H9 (cell line): ENCODE measurements around the gene KCNK10. TPM values are rescaled to one million over a fixed set of nuclear protein-coding genes. Genes with fewer than 3 reads are reported as not detected.

Source experiments
- DNase-seq: peaks from one replicate; pipeline ENCODE4 v3.0.0-alpha.2; 2017
- H2AFZ ChIP-seq: one replicate; pipeline ENCODE4 v1.6.1; 2013; ENCODE audit warnings: mild to moderate bottlenecking, low read length, control low read depth, moderate library complexity
- H2AK5ac ChIP-seq: 2 replicates; pipeline ENCODE4 v1.6.1; 2013; ENCODE audit warnings: low read length, control low read depth, mixed read lengths; ENCODE audit not compliant: insufficient read length
- H2BK120ac ChIP-seq: one replicate; pipeline ENCODE4 v1.6.1; 2013; ENCODE audit warnings: low read depth, mild to moderate bottlenecking, low read length, control low read depth, inconsistent platforms; ENCODE audit not compliant: poor library complexity, severe bottlenecking
- H2BK12ac ChIP-seq: 2 replicates; pipeline ENCODE4 v1.6.1; 2013; ENCODE audit warnings: low read length, control low read depth, mixed read lengths, low read depth; ENCODE audit not compliant: insufficient read length
- H2BK15ac ChIP-seq: 2 replicates; pipeline ENCODE4 v1.6.1; 2013; ENCODE audit warnings: low read depth, low read length, control low read depth
- H2BK20ac ChIP-seq: one replicate; pipeline ENCODE4 v1.6.1; 2013; ENCODE audit warnings: low read depth, mild to moderate bottlenecking, low read length, control low read depth, inconsistent platforms; ENCODE audit not compliant: poor library complexity, severe bottlenecking
- H2BK5ac ChIP-seq: 2 replicates; pipeline ENCODE4 v1.6.1; 2013; ENCODE audit warnings: low read length, control low read depth, mixed read lengths; ENCODE audit not compliant: insufficient read length
- H3K14ac ChIP-seq: 2 replicates; pipeline ENCODE4 v1.6.1; 2013; ENCODE audit warnings: low read length, control low read depth; ENCODE audit not compliant: insufficient read depth
- H3K18ac ChIP-seq: 2 replicates; pipeline ENCODE4 v1.6.1; 2013; ENCODE audit warnings: low read depth, mild to moderate bottlenecking, mixed read lengths, low read length, control low read depth; ENCODE audit not compliant: insufficient read length
- H3K23ac ChIP-seq: 2 replicates; pipeline ENCODE4 v1.6.1; 2013; ENCODE audit warnings: low read length, control low read depth, mixed read lengths, low read depth; ENCODE audit not compliant: insufficient read length
- H3K23me2 ChIP-seq: 2 replicates; pipeline ENCODE4 v1.6.1; 2013; ENCODE audit warnings: low read depth, mild to moderate bottlenecking, mixed read lengths, low read length, control low read depth; ENCODE audit not compliant: insufficient read length, poor library complexity, severe bottlenecking
- H3K27ac ChIP-seq: 2 replicates; pipeline ENCODE4 v1.5.1; 2013; ENCODE audit warnings: low read length, control low read depth, mixed read lengths, low read depth; ENCODE audit not compliant: insufficient read length
- H3K27me3 ChIP-seq: 2 replicates; pipeline ENCODE4 v1.6.1; 2013; ENCODE audit warnings: low read length, control low read depth, inconsistent platforms; ENCODE audit not compliant: insufficient read depth
- H3K4ac ChIP-seq: 2 replicates; pipeline ENCODE4 v1.6.1; 2013; ENCODE audit warnings: low read depth, mild to moderate bottlenecking, control low read depth, inconsistent platforms, low read length, moderate library complexity
- H3K4me1 ChIP-seq: 2 replicates; pipeline ENCODE4 v1.6.1; 2013; ENCODE audit warnings: low read length, control low read depth, inconsistent platforms; ENCODE audit not compliant: insufficient read depth
- H3K4me2 ChIP-seq: 2 replicates; pipeline ENCODE4 v1.6.1; 2013; ENCODE audit warnings: low read length, control low read depth, mixed read lengths; ENCODE audit not compliant: insufficient read length, insufficient read depth
- H3K56ac ChIP-seq: 2 replicates; pipeline ENCODE4 v1.6.1; 2013; ENCODE audit warnings: low read depth, mild to moderate bottlenecking, mixed read lengths, low read length, control low read depth; ENCODE audit not compliant: insufficient read length
- H3K79me1 ChIP-seq: 2 replicates; pipeline ENCODE4 v1.6.1; 2013; ENCODE audit warnings: low read depth, mild to moderate bottlenecking, moderate library complexity, low read length, control low read depth, inconsistent platforms; ENCODE audit not compliant: insufficient read depth, poor library complexity, severe bottlenecking
- H3K79me2 ChIP-seq: 2 replicates; pipeline ENCODE4 v1.6.1; 2013; ENCODE audit warnings: low read length, control low read depth, inconsistent platforms; ENCODE audit not compliant: insufficient read depth
- H3K9ac ChIP-seq: 2 replicates; pipeline ENCODE4 v1.6.1; 2013; ENCODE audit warnings: low read length, control low read depth, mixed read lengths; ENCODE audit not compliant: insufficient read length; ENCODE audit errors: extremely low read depth
- H3K9me3 ChIP-seq: one replicate; pipeline ENCODE4 v1.6.1; 2013; ENCODE audit warnings: low read depth, low read length, inconsistent platforms; ENCODE audit not compliant: control insufficient read depth
- H3T11ph ChIP-seq: one replicate; pipeline ENCODE4 v1.6.1; 2013; ENCODE audit warnings: mild to moderate bottlenecking, low read length, control low read depth, inconsistent platforms
- H4K20me1 ChIP-seq: one replicate; pipeline ENCODE4 v1.6.1; 2013; ENCODE audit not compliant: control insufficient read depth, insufficient read length, insufficient read depth
- H4K5ac ChIP-seq: 2 replicates; pipeline ENCODE4 v1.6.1; 2013; ENCODE audit warnings: low read depth, mild to moderate bottlenecking, mixed read lengths, low read length, control low read depth; ENCODE audit not compliant: insufficient read length
- H4K8ac ChIP-seq: replicated peaks from 2 replicates; pipeline ENCODE4 v1.6.1; 2013; ENCODE audit warnings: low read length, control low read depth, mixed read lengths, low read depth; ENCODE audit not compliant: insufficient read length
- H4K91ac ChIP-seq: 2 replicates; pipeline ENCODE4 v1.6.1; 2013; ENCODE audit warnings: low read depth, mild to moderate bottlenecking, moderate library complexity, mixed read lengths, low read length, control low read depth; ENCODE audit not compliant: insufficient read length
- H3K27ac Mint-ChIP-seq, 3 experiments: 2 replicates in 2 of 3; 3 replicates in 1 of 3; pipeline ENCODE4 v1.8.0; 2020 to 2021; ENCODE audit warnings: mixed read lengths in 3 of 3, mild to moderate bottlenecking in 1 of 3, moderate library complexity in 1 of 3
- H3K27me3 Mint-ChIP-seq: 2 replicates; pipeline ENCODE4 v1.8.0; 2021; ENCODE audit warnings: low read depth, mild to moderate bottlenecking, moderate library complexity, mixed read lengths
- H3K36me3 Mint-ChIP-seq, 3 experiments: 2 replicates in 2 of 3; 3 replicates in 1 of 3; pipeline ENCODE4 v1.8.0; 2020 to 2021; ENCODE audit warnings: low read depth in 3 of 3, mixed read lengths in 3 of 3; ENCODE audit not compliant: insufficient read depth in 1 of 3
- H3K4me1 Mint-ChIP-seq, 2 experiments: 2 replicates each; pipeline ENCODE4 v1.8.0; 2020; ENCODE audit warnings: mixed read lengths in 2 of 2
- H3K4me3 Mint-ChIP-seq, 2 experiments: 2 replicates in 1 of 2; 3 replicates in 1 of 2; pipeline ENCODE4 v1.8.0; 2020 to 2021; ENCODE audit warnings: mild to moderate bottlenecking in 2 of 2, mixed read lengths in 2 of 2, moderate library complexity in 1 of 2
- H3K9me3 Mint-ChIP-seq, 2 experiments: 2 replicates in 1 of 2; 3 replicates in 1 of 2; pipeline ENCODE4 v1.8.0; 2020; ENCODE audit warnings: mild to moderate bottlenecking in 2 of 2, mixed read lengths in 2 of 2, moderate library complexity in 1 of 2
- WGBS: extraction: QIAGEN DNeasy Blood & Tissue Kit; methylation state at CpG from one replicate; pipeline ENCODE4 v1.1.7; 2013; ENCODE audit warnings: missing lambda C conversion rate, low lambda C conversion rate, mixed read lengths; ENCODE audit not compliant: insufficient read length; ENCODE audit errors: extremely low coverage; 5-methylcytosine and 5-hydroxymethylcytosine counted together
- total RNA-seq: library from RNA; stranded (reverse); gene quantifications from 2 replicates; pipeline ENCODE4 v1.2.1, GENCODE V29; 2021
- TF ChIP-seq, protein P1 (sequence below): fragments of 200-600 bp; sonication (generic); conservative IDR thresholded peaks from 3 replicates; pipeline ENCODE4 v1.8.0; 2021; ENCODE audit warnings: antibody characterized with exemption, mild to moderate bottlenecking

Gene KCNK10
- total RNA-seq, 1 experiment from 2014 or later = 0.33 TPM

DNA sequence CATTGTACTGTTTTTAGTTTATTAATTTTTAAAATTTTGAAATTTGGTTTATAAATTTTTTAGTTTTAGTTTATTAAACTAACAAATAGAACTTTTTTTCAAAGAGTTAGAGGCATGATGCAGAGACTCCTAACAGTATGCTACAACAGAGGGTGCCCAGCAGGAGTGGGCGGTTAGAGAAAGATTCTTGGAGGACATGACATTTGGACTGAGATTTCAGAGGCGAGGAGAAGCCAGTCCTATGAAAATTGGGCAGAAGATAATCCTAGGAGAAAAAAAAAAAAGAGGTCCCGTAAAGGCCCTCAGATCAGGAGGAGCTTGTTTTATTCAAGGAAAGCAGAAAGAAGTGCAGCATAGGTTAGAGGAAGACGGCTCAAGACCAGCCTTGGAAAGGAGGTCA, 21.7 kb downstream of the KCNK10 start:
- no peaks in the 10 kb centered on the region for H3K36me3 Mint-ChIP-seq

More for the DNA sequence above, 21.7 kb downstream of the KCNK10 start:
- no peak overlapping the region; a peak in 1 of 7 replicates for H3K27ac Mint-ChIP-seq
- Histone ChIP-seq H4K8ac (no peak overlapping the region), H2BK15ac (no peak overlapping the region), H3K56ac (no peak overlapping the region), H2BK5ac (no peak overlapping the region), H3K18ac (no peak overlapping the region), H3K4me2 (no peak overlapping the region), H4K20me1 (no peaks in the 10 kb centered on the region), H4K91ac (no peak overlapping the region), H3K9me3 (no peaks in the 10 kb centered on the region), H3T11ph (no peak overlapping the region), H3K27me3 (no peaks in the 10 kb centered on the region), H4K5ac (no peak overlapping the region), H3K4ac (no peak overlapping the region), H3K9ac (no peak overlapping the region), H3K79me1 (no peaks in the 10 kb centered on the region), H3K14ac (no peak overlapping the region), H3K79me2 (no peaks in the 10 kb centered on the region), H2AFZ (no peak overlapping the region), H3K4me1 (no peaks in the 10 kb centered on the region), H2BK120ac (no peak overlapping the region), H2BK12ac (no peak overlapping the region), H2AK5ac (no peak overlapping the region), H3K27ac (no peak overlapping the region), H2BK20ac (no peak overlapping the region), H3K23me2 (no peaks in the 10 kb centered on the region), H3K23ac (no peak overlapping the region)
- WGBS = no CpG with 5 or more reads among the region's 4 CpGs
- no peak overlapping the region for H3K4me3 Mint-ChIP-seq
- no peaks in the 10 kb centered on the region for H3K9me3 Mint-ChIP-seq
- no peaks in the 10 kb centered on the region for H3K4me1 Mint-ChIP-seq
- H3K27me3 Mint-ChIP-seq = peaks cover 3% of the 10 kb centered on the region
- TF ChIP-seq, protein P1, sequence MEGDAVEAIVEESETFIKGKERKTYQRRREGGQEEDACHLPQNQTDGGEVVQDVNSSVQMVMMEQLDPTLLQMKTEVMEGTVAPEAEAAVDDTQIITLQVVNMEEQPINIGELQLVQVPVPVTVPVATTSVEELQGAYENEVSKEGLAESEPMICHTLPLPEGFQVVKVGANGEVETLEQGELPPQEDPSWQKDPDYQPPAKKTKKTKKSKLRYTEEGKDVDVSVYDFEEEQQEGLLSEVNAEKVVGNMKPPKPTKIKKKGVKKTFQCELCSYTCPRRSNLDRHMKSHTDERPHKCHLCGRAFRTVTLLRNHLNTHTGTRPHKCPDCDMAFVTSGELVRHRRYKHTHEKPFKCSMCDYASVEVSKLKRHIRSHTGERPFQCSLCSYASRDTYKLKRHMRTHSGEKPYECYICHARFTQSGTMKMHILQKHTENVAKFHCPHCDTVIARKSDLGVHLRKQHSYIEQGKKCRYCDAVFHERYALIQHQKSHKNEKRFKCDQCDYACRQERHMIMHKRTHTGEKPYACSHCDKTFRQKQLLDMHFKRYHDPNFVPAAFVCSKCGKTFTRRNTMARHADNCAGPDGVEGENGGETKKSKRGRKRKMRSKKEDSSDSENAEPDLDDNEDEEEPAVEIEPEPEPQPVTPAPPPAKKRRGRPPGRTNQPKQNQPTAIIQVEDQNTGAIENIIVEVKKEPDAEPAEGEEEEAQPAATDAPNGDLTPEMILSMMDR = no peak
- DNase-seq = no peak
